ENCODE results near the gene PRKCA.

DNA sequence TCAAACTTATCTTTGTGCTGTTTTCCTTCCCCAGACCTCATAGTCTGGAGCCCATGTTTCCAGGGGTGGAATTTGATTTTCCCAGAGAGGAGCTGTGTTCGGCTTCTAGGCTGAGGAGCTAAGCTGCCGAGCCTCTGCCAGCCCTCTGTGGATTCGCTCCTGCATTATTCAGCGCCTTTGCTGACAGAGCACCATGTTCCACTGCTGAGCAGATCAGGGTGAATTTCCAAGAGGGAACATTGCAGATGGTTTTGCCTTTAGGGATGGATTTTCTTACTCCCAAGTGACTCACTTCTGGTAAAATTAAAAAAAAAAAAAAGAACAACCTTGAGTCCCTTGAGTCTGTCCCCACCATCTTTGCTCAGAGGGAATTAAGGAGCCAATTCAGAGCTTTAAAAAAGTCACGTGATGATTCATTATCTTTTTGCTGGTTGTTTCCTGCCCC is 229.5 kb downstream of the PRKCA start:
- TF ChIP-seq, protein P1, sequence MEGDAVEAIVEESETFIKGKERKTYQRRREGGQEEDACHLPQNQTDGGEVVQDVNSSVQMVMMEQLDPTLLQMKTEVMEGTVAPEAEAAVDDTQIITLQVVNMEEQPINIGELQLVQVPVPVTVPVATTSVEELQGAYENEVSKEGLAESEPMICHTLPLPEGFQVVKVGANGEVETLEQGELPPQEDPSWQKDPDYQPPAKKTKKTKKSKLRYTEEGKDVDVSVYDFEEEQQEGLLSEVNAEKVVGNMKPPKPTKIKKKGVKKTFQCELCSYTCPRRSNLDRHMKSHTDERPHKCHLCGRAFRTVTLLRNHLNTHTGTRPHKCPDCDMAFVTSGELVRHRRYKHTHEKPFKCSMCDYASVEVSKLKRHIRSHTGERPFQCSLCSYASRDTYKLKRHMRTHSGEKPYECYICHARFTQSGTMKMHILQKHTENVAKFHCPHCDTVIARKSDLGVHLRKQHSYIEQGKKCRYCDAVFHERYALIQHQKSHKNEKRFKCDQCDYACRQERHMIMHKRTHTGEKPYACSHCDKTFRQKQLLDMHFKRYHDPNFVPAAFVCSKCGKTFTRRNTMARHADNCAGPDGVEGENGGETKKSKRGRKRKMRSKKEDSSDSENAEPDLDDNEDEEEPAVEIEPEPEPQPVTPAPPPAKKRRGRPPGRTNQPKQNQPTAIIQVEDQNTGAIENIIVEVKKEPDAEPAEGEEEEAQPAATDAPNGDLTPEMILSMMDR (IDR thresholded peaks at IDR 0.05): no peak
- TF ChIP-seq POLR2A (IDR thresholded peaks at IDR 0.05) (no peak), POLR2AphosphoS5 (IDR thresholded peaks at IDR 0.05) (no peak)

Data from prostate gland (tissue), 2 donors.